Peyer's patch (tissue), 4 donors: Measurements from ENCODE around the gene CIPC.

Source experiments
- POLR2A ChIP-seq, 2 donors: fragments of 450-650 bp; IDR thresholded peaks; one replicate each; pipeline ENCODE4 v1.5.1; 2017; ENCODE audit warnings: antibody characterized with exemption in 2 of 2, mild to moderate bottlenecking in 2 of 2, moderate library complexity in 2 of 2
- TF ChIP-seq, protein P1 (sequence below), 6 experiments: fragments of 450-650 bp in 4 of 6; fragments of 200-600 bp in 2 of 6; sonication (generic) in 1 of 6; IDR thresholded peaks; one replicate each; pipeline ENCODE4 v1.5.1; 2017 to 2019; ENCODE audit warnings: antibody characterized with exemption in 6 of 6, mild to moderate bottlenecking in 3 of 6, moderate library complexity in 1 of 6

DNA sequence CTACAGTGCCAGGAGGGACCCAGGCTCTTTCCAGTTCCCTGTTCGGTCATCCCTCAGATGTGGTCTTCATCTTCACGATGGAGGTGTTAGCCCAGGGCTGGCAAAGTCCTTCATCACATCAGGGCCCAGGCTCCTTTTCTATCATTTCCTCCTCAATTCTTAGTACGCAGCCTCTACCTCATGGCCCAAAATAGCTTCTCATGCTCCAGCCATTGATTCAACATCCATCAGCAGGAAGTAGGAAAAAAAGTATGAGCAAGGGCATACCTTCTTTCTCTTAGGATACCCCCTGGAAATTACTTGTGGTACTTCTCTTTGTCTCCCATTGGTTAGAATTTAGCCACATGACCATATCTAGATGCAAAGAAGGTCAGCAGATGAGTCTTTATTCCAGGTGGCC lies 55.7 kb downstream of the CIPC start:
- TF ChIP-seq POLR2A (IDR thresholded peaks at IDR 0.05) = no peak
- TF ChIP-seq, protein P1, sequence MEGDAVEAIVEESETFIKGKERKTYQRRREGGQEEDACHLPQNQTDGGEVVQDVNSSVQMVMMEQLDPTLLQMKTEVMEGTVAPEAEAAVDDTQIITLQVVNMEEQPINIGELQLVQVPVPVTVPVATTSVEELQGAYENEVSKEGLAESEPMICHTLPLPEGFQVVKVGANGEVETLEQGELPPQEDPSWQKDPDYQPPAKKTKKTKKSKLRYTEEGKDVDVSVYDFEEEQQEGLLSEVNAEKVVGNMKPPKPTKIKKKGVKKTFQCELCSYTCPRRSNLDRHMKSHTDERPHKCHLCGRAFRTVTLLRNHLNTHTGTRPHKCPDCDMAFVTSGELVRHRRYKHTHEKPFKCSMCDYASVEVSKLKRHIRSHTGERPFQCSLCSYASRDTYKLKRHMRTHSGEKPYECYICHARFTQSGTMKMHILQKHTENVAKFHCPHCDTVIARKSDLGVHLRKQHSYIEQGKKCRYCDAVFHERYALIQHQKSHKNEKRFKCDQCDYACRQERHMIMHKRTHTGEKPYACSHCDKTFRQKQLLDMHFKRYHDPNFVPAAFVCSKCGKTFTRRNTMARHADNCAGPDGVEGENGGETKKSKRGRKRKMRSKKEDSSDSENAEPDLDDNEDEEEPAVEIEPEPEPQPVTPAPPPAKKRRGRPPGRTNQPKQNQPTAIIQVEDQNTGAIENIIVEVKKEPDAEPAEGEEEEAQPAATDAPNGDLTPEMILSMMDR (IDR thresholded peaks at IDR 0.05) = no peak
